Glutamatergic neuron (in vitro differentiated cells): ENCODE results near the gene TXNL4B. TPM values are rescaled to one million over a fixed set of nuclear protein-coding genes. Genes with fewer than 3 reads are reported as not detected.

Experiments
- DNase-seq: peaks from one replicate; pipeline ENCODE4 v3.0.0; 2022
- H3K27ac Mint-ChIP-seq: one replicate; pipeline ENCODE4 v1.8.0; 2020; ENCODE audit warnings: mild to moderate bottlenecking, mixed read lengths, inconsistent platforms; ENCODE audit not compliant: unreplicated experiment
- H3K27me3 Mint-ChIP-seq: one replicate; pipeline ENCODE4 v1.8.0; 2020; ENCODE audit warnings: mild to moderate bottlenecking, moderate library complexity, mixed read lengths, inconsistent platforms; ENCODE audit not compliant: unreplicated experiment
- H3K36me3 Mint-ChIP-seq: one replicate; pipeline ENCODE4 v1.8.0; 2020; ENCODE audit warnings: mild to moderate bottlenecking, mixed read lengths, inconsistent platforms; ENCODE audit not compliant: unreplicated experiment
- H3K4me1 Mint-ChIP-seq: one replicate; pipeline ENCODE4 v1.8.0; 2020; ENCODE audit warnings: mild to moderate bottlenecking, low read depth, mixed read lengths, inconsistent platforms; ENCODE audit not compliant: unreplicated experiment
- H3K4me3 Mint-ChIP-seq: one replicate; pipeline ENCODE4 v1.8.0; 2020; ENCODE audit warnings: mild to moderate bottlenecking, mixed read lengths, inconsistent platforms; ENCODE audit not compliant: unreplicated experiment
- H3K9me3 Mint-ChIP-seq: one replicate; pipeline ENCODE4 v1.8.0; 2020; ENCODE audit warnings: mild to moderate bottlenecking, moderate library complexity, mixed read lengths, inconsistent platforms; ENCODE audit not compliant: unreplicated experiment
- CTCF ChIP-seq: fragments of 200-600 bp; sonication (generic); IDR thresholded peaks from one replicate; pipeline ENCODE4 v1.5.0; 2021; ENCODE audit not compliant: partially characterized antibody, unreplicated experiment
- long read RNA-seq: library from polyadenylated mRNA; unstranded; transcript quantifications from one replicate; pipeline ENCODE4 v2.0.0, GENCODE V29; 2020; ENCODE audit not compliant: unreplicated experiment
- total RNA-seq: library from RNA; stranded (reverse); fragmentation: NEBNext Ultra II Directional; extraction: Animal tissue kit (Norgen Biotek cat#: 25700); gene quantifications from one replicate; pipeline ENCODE4 v1.2.1, GENCODE V29; 2021; ENCODE audit not compliant: unreplicated experiment

The TXNL4B gene
- total RNA-seq = 7.1 TPM
- long read RNA-seq, partial matches to known transcripts = 0 of 3 reads
- long read RNA-seq, other reads (novel, unspliced or antisense) = 1 of 3 reads

DNA sequence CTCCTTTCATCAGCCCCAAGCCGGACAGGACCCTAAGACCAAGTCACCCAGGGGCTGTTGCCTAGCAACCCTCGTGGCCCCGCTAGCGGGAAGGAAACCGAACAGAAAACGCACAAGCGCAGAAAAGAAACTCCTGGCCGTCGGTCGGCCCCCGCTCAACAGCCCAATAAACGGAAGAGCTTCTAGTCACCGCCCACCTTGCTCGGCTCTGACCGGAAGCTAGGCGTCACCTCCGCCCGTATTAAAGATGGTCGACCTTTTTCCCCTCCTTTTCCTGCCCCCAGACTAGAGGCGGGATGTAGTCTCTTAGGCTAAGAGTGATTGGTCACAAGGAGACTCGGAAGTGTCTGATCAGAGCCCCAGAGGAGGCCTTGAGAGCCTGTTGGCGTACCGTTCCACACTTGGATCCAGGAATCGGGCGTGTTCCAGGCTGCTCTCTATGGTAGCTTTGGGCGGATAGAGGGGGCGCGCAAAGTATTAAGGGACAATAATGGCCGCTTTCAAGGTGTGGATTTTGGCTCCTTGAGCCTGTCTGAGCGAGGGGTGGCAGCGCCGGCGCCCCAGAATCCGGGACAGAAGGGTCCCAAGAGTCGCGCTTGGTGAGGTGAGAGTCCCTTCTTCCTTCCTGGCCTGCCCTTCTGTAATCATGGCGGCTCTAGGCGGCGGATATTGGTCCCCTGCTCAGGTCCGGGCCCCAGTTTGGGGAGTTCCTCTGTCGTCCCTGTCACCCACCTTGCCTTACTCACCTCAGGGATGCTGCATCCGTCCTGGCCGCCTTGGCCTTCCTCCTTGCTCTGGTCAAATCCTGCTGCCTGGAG is at the start of gene TXNL4B, which contains the start of gene DHX38:
Gene TXNL4B (minus strand): TSS at position 173 of the 818 bp plus-strand sequence. CDS start 2,871 bp downstream, outside the sequence.
Gene DHX38 (plus strand): TSS at position 400 of the 818 bp plus-strand sequence. CDS start 2,311 bp downstream, outside the sequence.
- H3K36me3 Mint-ChIP-seq = peaks cover 6% of the 10 kb centered on the region
- TF ChIP-seq CTCF = no peak
- peak; percentile 89 for DNase-seq
- H3K27ac Mint-ChIP-seq = peak within 1 kb of the TSS; percentile 94
- peak within 1 kb of the TSS; percentile 98 for H3K4me3 Mint-ChIP-seq
- peaks cover 11% of the 10 kb centered on the region for H3K4me1 Mint-ChIP-seq
- H3K9me3 Mint-ChIP-seq = no peaks in the 10 kb centered on the region
- H3K27me3 Mint-ChIP-seq = peaks cover 2% of the 10 kb centered on the region

DNA sequence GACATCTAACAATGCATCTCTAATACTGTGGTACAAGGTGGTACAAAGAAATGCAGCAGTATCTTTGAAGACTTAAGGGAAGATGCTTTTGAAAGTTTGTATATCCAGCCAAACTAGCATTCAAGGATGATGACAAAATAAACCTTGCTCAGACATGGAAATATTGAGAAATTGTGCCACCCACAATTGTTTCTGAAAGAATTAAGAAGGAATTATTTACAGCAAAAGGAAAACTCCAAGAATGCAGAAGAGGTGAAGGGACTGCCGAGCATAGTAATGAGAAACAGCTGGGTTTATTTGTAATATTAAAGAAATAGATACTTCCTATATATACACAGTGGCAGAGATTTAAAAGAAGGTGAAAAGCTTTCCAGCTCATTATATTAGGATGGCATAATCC is 49.1 kb upstream of the TXNL4B start:
- TF ChIP-seq CTCF = no peak
- Mint-ChIP-seq H3K36me3 (peaks cover 2% of the 10 kb centered on the region), H3K27ac (no peak overlapping the region), H3K27me3 (peaks cover under 1% of the 10 kb centered on the region), H3K9me3 (no peaks in the 10 kb centered on the region), H3K4me1 (no peaks in the 10 kb centered on the region), H3K4me3 (no peak overlapping the region)
- DNase-seq = no peak

- no peaks in the 10 kb centered on the region for H3K4me1 Mint-ChIP-seq
- no peak overlapping the region for H3K4me3 Mint-ChIP-seq
- no peaks in the 10 kb centered on the region for H3K36me3 Mint-ChIP-seq
- H3K9me3 Mint-ChIP-seq = no peaks in the 10 kb centered on the region
- no peak for DNase-seq
- no peaks in the 10 kb centered on the region for H3K27me3 Mint-ChIP-seq
- no peak for TF ChIP-seq CTCF
- H3K27ac Mint-ChIP-seq = no peak overlapping the region
Measured at GRCh38 chr16:72139908-72140307, 46.5 kb upstream of the TXNL4B start.

DNA sequence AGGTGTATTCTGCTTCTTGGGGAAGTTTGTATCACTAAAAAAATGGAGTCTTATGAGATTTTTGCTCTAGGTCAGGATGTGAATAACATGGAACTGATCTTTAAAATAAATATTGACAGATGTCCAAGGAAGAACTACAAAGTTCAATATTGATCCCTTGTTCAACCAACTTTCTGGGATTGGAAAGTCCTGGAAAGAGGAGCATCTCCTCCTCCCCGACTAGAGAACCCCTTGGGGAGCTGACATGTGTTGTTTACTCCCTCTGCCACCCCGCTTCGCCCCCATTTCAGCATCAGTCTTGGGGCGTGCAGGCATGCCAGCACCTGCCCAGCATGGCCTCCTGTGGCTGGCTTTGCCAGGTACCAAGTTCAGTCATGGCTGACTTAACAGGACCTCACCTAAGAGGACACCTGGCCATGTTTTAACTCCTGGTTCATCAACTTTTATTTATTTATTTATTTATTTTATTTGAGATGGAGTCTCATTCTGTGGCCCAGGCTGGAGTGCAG is 44.7 kb upstream of the TXNL4B start:
- Mint-ChIP-seq H3K27ac (no peak overlapping the region), H3K27me3 (no peaks in the 10 kb centered on the region), H3K36me3 (no peaks in the 10 kb centered on the region)

More for the DNA sequence above, 44.7 kb upstream of the TXNL4B start:
- no peak for DNase-seq
- no peaks in the 10 kb centered on the region for H3K4me1 Mint-ChIP-seq
- H3K4me3 Mint-ChIP-seq = no peak overlapping the region
- TF ChIP-seq CTCF = no peak
- no peaks in the 10 kb centered on the region for H3K9me3 Mint-ChIP-seq
